CD14-positive monocyte (primary cell): ENCODE data around the gene DAD1. TPM values are rescaled to one million over a fixed set of nuclear protein-coding genes. Genes with fewer than 3 reads are reported as not detected.
A peak's percentile ranks its signal among the peaks of the same experiment; 100 is the strongest.

Experiments used
- DNase-seq, 3 donors: peaks; one replicate each; pipeline ENCODE4 v3.0.0-alpha.2; 2011 to 2022
- H2AFZ ChIP-seq: 2 replicates; pipeline ENCODE4 v1.6.0; 2012; ENCODE audit warnings: mild to moderate bottlenecking, low read depth, low read length, inconsistent platforms; ENCODE audit not compliant: insufficient read depth, poor library complexity, severe bottlenecking
- H3K27ac ChIP-seq, 2 donors: 1 replicate in 1 of 2; 2 replicates in 1 of 2; pipeline ENCODE4 v1.5.1; 2012 to 2013; ENCODE audit warnings: low read length in 2 of 2, control low read depth in 1 of 2, inconsistent platforms in 1 of 2, low read depth in 1 of 2, mild to moderate bottlenecking in 1 of 2
- H3K27me3 ChIP-seq, 2 donors: one replicate each; pipeline versions ENCODE4 v1.6.0 to v1.6.1; 2011 to 2013; ENCODE audit warnings: low read length in 2 of 2; ENCODE audit not compliant: control insufficient read depth in 2 of 2, insufficient read depth in 2 of 2
- H3K36me3 ChIP-seq, 2 donors: replicated peaks in 1 of 2; 1 replicate in 1 of 2; 2 replicates in 1 of 2; pipeline versions ENCODE4 v1.5.1 to v1.6.1; 2012 to 2013; ENCODE audit warnings: low read length in 2 of 2, control low read depth in 1 of 2, inconsistent platforms in 1 of 2, mild to moderate bottlenecking in 1 of 2; ENCODE audit not compliant: insufficient read depth in 2 of 2, control insufficient read depth in 1 of 2
- H3K4me1 ChIP-seq, 2 donors: 1 replicate in 1 of 2; 2 replicates in 1 of 2; pipeline versions ENCODE4 v1.5.1 to v1.6.1; 2012 to 2013; ENCODE audit warnings: low read length in 2 of 2, control low read depth in 1 of 2, inconsistent platforms in 1 of 2, mild to moderate bottlenecking in 1 of 2, moderate library complexity in 1 of 2; ENCODE audit not compliant: insufficient read depth in 2 of 2, control insufficient read depth in 1 of 2
- H3K4me2 ChIP-seq: replicated peaks from 2 replicates; pipeline ENCODE3; 2012; ENCODE audit warnings: low read length, moderate library complexity, mild to moderate bottlenecking; ENCODE audit not compliant: poor library complexity, severe bottlenecking; ENCODE audit errors: extremely low read depth
- H3K4me3 ChIP-seq, 3 experiments: fragments of 200-600 bp in 1 of 3; sonication (generic) in 1 of 3; replicated peaks in 1 of 3; 1 replicate in 2 of 3; 2 replicates in 1 of 3; pipeline ENCODE4 v1.5.1; 2011 to 2013; ENCODE audit warnings: low read length in 3 of 3, mild to moderate bottlenecking in 3 of 3, control low read depth in 2 of 3, low read depth in 2 of 3, inconsistent platforms in 1 of 3, moderate library complexity in 1 of 3
- H3K79me2 ChIP-seq: 2 replicates; pipeline ENCODE4 v1.6.0; 2012; ENCODE audit warnings: mild to moderate bottlenecking, control low read depth, inconsistent platforms, low read length, moderate library complexity; ENCODE audit not compliant: insufficient read depth
- H3K9ac ChIP-seq: 2 replicates; pipeline ENCODE4 v1.6.0; 2017; ENCODE audit warnings: low read length, mild to moderate bottlenecking; ENCODE audit not compliant: insufficient read depth, poor library complexity, severe bottlenecking
- H3K9me3 ChIP-seq, 2 donors: replicated peaks in 1 of 2; 1 replicate in 1 of 2; 2 replicates in 1 of 2; pipeline versions ENCODE4 v1.5.1 to v1.6.1; 2012 to 2013; ENCODE audit warnings: low read length in 2 of 2, control low read depth in 1 of 2; ENCODE audit not compliant: control insufficient read depth in 1 of 2, insufficient read depth in 1 of 2
- H4K20me1 ChIP-seq: 2 replicates; pipeline ENCODE4 v1.6.0; 2012; ENCODE audit warnings: mild to moderate bottlenecking, low read length, control low read depth, moderate library complexity; ENCODE audit not compliant: insufficient read depth
- H3K27ac Mint-ChIP-seq, 7 donors: one replicate each; pipeline ENCODE4 v1.8.0; 2020; ENCODE audit warnings: mild to moderate bottlenecking in 7 of 7, mixed read lengths in 7 of 7, moderate library complexity in 6 of 7, inconsistent platforms in 2 of 7
- H3K27me3 Mint-ChIP-seq, 3 donors: one replicate each; pipeline ENCODE4 v1.8.0; 2021 to 2022; ENCODE audit warnings: low read depth in 3 of 3, mild to moderate bottlenecking in 3 of 3, mixed read lengths in 3 of 3, moderate library complexity in 3 of 3, inconsistent platforms in 1 of 3
- H3K36me3 Mint-ChIP-seq, 2 donors: one replicate each; pipeline ENCODE4 v1.8.0; 2020; ENCODE audit warnings: mixed read lengths in 2 of 2, inconsistent platforms in 1 of 2, mild to moderate bottlenecking in 1 of 2
- H3K4me1 Mint-ChIP-seq: one replicate; pipeline ENCODE4 v1.8.0; 2020; ENCODE audit warnings: mild to moderate bottlenecking, mixed read lengths
- H3K4me3 Mint-ChIP-seq, 2 donors: one replicate each; pipeline ENCODE4 v1.8.0; 2020; ENCODE audit warnings: mild to moderate bottlenecking in 2 of 2, mixed read lengths in 2 of 2, moderate library complexity in 1 of 2
- H3K9me3 Mint-ChIP-seq, 7 donors: one replicate each; pipeline ENCODE4 v1.8.0; 2020 to 2022; ENCODE audit warnings: mixed read lengths in 7 of 7, mild to moderate bottlenecking in 6 of 7, moderate library complexity in 6 of 7, inconsistent platforms in 2 of 7
- CTCF ChIP-seq: fragments of 200-600 bp; IDR thresholded peaks from one replicate; pipeline ENCODE4 v1.8.0; 2022; ENCODE audit warnings: antibody characterized with exemption, mild to moderate bottlenecking
- WGBS: methylation state at CpG from one replicate; pipeline ENCODE4 v1.1.5; 2013; ENCODE audit warnings: missing lambda C conversion rate; ENCODE audit not compliant: insufficient coverage; 5-methylcytosine and 5-hydroxymethylcytosine counted together
- intact Hi-C, 2 donors: fragments of 100-400 bp; cut with micrococcal nuclease; formaldehyde crosslinking; loops; one replicate each; pipeline versions ENCODE4 v1.15.0 to v1.15.1; 2023
- polyA plus RNA-seq, 3 donors: library from polyadenylated mRNA; depleted of rRNA in 1 of 3; unstranded in 2 of 3; stranded (reverse) in 1 of 3; fragments of 300-500 nt in 2 of 3; fragments of >200 nt in 1 of 3; fragmentation: Illumina TruSeq in 2 of 3; gene quantifications; 1 replicate in 2 of 3; 2 replicates in 1 of 3; pipeline ENCODE4 v1.2.3, GENCODE V29; 2012 to 2021

Gene DAD1
- polyA plus RNA-seq, 3 donors: 126 to 444 (median 440) TPM

GRCh38 chr14:22561366-22561660 is 27.7 kb downstream of the DAD1 start:
- Histone ChIP-seq H4K20me1 (no peaks in the 10 kb centered on the region), H2AFZ (no peak overlapping the region), H3K9ac (no peak overlapping the region), H3K9me3 (no peaks in the 10 kb centered on the region), H3K27me3 (no peaks in the 10 kb centered on the region), H3K27ac (no peak overlapping the region), H3K36me3 (peaks cover 24 to 39% of the 10 kb centered on the region in 2 donors), H3K4me3 (no peak overlapping the region), H3K79me2 (no peaks in the 10 kb centered on the region), H3K4me2 (no peak overlapping the region), H3K4me1 (peaks cover 12 to 17% of the 10 kb centered on the region in 2 donors)
- DNase-seq: no peak
- Mint-ChIP-seq H3K36me3 (peaks cover 30 to 33% of the 10 kb centered on the region in 2 donors), H3K4me1 (peaks cover 19% of the 10 kb centered on the region), H3K27ac (peak overlapping the region in 1 of 7 donors; percentile 42), H3K4me3 (no peak overlapping the region), H3K9me3 (no peaks in the 10 kb centered on the region), H3K27me3 (peaks cover 0 to 3% (median 2%) of the 10 kb centered on the region in 3 donors)
- WGBS: 31% methylated on average over 2 of the region's 3 CpGs
- intact Hi-C loops: no loop called here
- TF ChIP-seq CTCF: no peak

GRCh38 chr14:22560662-22561365 is 28.2 kb downstream of the DAD1 start:
- H3K4me1 Mint-ChIP-seq: peaks cover 24% of the 10 kb centered on the region

More at GRCh38 chr14:22560662-22561365, 28.2 kb downstream of the DAD1 start:
- no peak overlapping the region for H3K4me3 ChIP-seq
- TF ChIP-seq CTCF: no peak
- peaks cover 23 to 34% of the 10 kb centered on the region in 2 donors for H3K36me3 ChIP-seq
- no peaks in the 10 kb centered on the region for H3K9me3 ChIP-seq
- WGBS: 67% methylated on average over 6 of the region's 13 CpGs
- Mint-ChIP-seq H3K4me3 (no peak overlapping the region), H3K36me3 (peaks cover 25 to 28% of the 10 kb centered on the region in 2 donors), H3K27me3 (peaks cover 0 to 3% (median 3%) of the 10 kb centered on the region in 3 donors), H3K9me3 (no peaks in the 10 kb centered on the region), H3K27ac (peak overlapping the region in 1 of 7 donors; percentile 57)
- intact Hi-C loops: no loop called here
- no peaks in the 10 kb centered on the region for H3K79me2 ChIP-seq
- H3K27me3 ChIP-seq: no peaks in the 10 kb centered on the region
- no peak overlapping the region for H2AFZ ChIP-seq
- DNase-seq: no peak
- H3K4me2 ChIP-seq: no peak overlapping the region
- peaks cover 17 to 22% of the 10 kb centered on the region in 2 donors for H3K4me1 ChIP-seq
- H3K9ac ChIP-seq: no peak overlapping the region
- H4K20me1 ChIP-seq: no peaks in the 10 kb centered on the region
- H3K27ac ChIP-seq: no peak overlapping the region
